ENCODE measurements around the gene MYT1. TPM values are rescaled to one million over a fixed set of nuclear protein-coding genes. Genes with fewer than 3 reads are reported as not detected.
A peak's percentile ranks its signal among the peaks of the same experiment; 100 is the strongest.

The MYT1 gene
- total RNA-seq, 2 donors from 2014 or later: 0.15 TPM; not detected in 1

DNA sequence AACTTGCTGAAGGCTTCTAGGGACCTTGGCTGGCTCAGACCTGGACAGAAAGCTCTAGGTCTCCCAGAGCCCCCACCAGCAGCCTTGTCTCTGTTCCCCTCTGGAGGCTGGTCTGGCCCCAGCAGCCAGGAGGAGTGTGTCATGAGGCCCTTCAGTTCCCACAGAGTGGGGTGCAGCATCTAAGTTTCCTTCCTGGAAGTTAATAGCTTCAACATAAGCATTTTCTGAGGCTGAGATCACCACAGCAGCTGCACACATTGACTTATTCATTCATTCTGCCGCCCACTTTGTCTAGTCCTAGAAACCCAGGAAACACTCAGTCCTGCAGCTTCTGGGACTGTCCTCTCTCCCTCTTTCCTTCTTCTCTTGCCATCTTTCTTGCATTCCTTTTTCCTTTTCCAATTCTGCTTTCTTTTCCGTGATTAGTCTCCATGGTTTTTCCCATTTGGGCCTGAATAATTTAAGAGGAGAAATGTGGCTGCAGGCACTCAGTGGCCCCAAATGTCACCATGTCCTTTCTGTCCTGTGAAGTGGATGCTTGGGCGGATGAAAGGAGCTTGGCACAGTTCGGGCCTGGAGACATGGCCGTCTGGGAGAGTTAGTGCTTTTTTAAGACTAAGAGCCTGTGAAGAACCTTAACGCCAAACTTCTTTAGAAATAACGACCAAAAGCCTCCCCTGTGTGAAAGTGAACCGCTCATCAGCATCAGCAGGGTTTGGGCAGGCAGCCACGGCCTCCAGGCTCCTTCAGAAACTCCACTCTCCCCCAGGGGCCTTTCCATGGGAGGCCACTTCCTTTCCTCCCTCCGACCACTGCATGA, 60.3 kb downstream of the MYT1 start:
- H3K36me3 ChIP-seq: no peaks in the 10 kb centered on the region
- no peak overlapping the region for H3K4me3 ChIP-seq
- peaks cover 0 to 40% of the 10 kb centered on the region in 2 donors for H3K4me1 ChIP-seq
- TF ChIP-seq, protein P1, sequence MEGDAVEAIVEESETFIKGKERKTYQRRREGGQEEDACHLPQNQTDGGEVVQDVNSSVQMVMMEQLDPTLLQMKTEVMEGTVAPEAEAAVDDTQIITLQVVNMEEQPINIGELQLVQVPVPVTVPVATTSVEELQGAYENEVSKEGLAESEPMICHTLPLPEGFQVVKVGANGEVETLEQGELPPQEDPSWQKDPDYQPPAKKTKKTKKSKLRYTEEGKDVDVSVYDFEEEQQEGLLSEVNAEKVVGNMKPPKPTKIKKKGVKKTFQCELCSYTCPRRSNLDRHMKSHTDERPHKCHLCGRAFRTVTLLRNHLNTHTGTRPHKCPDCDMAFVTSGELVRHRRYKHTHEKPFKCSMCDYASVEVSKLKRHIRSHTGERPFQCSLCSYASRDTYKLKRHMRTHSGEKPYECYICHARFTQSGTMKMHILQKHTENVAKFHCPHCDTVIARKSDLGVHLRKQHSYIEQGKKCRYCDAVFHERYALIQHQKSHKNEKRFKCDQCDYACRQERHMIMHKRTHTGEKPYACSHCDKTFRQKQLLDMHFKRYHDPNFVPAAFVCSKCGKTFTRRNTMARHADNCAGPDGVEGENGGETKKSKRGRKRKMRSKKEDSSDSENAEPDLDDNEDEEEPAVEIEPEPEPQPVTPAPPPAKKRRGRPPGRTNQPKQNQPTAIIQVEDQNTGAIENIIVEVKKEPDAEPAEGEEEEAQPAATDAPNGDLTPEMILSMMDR (IDR thresholded peaks at IDR 0.05): no peak
- DNase-seq (ENCODE audit: low spot score): no peak
- no peaks in the 10 kb centered on the region for H3K27me3 ChIP-seq
- no peaks in the 10 kb centered on the region for H3K9me3 ChIP-seq
- peak overlapping the region; percentile 19 to 22 for H3K27ac ChIP-seq

GRCh38 chr20:64225171-64225595, 60.9 kb downstream of the MYT1 start:
- DNase-seq (ENCODE audit: low spot score): no peak
- Histone ChIP-seq H3K27ac (peak overlapping the region in 1 of 2 donors; percentile 22), H3K36me3 (no peaks in the 10 kb centered on the region), H3K9me3 (no peaks in the 10 kb centered on the region), H3K27me3 (no peaks in the 10 kb centered on the region), H3K4me1 (peaks cover 0 to 40% of the 10 kb centered on the region in 2 donors), H3K4me3 (no peak overlapping the region)
- TF ChIP-seq, protein P1 (IDR thresholded peaks at IDR 0.05): no peak

GRCh38 chr20:64225828-64226598, 61.8 kb downstream of the MYT1 start:
- DNase-seq (ENCODE audit: low spot score): no peak
- Histone ChIP-seq H3K27ac (no peak overlapping the region), H3K36me3 (no peaks in the 10 kb centered on the region), H3K4me1 (peaks cover 0 to 40% of the 10 kb centered on the region in 2 donors), H3K4me3 (no peak overlapping the region), H3K27me3 (no peaks in the 10 kb centered on the region), H3K9me3 (no peaks in the 10 kb centered on the region)
- TF ChIP-seq, protein P1 (IDR thresholded peaks at IDR 0.05): no peak

DNA sequence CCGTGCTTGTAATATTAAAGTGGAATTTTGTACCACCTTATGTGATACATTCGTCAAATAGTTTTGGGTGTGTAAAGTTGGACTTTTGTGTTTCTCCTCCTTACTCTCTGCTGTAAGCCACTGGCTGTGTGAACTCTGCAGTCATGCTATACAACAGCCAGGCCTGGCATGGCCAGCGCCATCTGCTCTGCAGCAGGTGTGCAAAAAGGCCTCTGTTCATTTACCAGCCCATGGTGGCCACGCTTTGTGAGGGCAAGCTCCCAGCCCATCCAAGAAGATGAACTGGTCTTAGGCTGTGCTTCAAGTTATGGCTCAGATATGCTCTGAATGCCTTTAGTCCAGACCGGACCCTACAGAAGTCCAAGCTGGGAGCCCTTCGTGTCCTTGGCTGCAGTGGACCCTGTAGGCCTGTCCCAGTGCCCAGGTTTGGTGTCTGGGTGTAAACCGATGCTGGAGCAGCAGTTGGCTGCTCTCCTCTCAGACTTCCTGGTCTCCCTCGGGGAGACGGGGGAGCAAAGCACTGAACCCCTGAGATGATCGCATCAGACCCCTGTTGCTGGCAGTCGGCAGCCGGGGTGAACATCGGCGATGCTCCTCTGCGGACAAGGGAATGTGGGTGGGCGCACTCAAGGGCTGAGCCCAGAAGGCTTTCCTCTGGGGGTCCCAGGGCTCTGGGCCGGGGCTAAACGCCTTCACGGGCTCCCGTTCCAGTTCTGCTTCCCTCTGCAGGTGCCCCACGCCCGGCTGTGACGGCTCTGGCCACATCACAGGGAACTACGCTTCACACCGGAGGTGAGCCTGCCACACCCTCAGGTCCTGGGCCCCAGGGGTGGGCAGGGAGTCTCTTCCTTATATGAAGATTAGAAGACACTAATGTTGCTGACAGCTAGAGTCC, 62.7 kb downstream of the MYT1 start:
- DNase-seq (ENCODE audit: low spot score): no peak
- peaks cover 0 to 34% of the 10 kb centered on the region in 2 donors for H3K4me1 ChIP-seq
- H3K4me3 ChIP-seq: no peak overlapping the region
- no peak overlapping the region for H3K27ac ChIP-seq
- H3K36me3 ChIP-seq: no peaks in the 10 kb centered on the region
- H3K27me3 ChIP-seq: no peaks in the 10 kb centered on the region
- TF ChIP-seq, protein P1 (IDR thresholded peaks at IDR 0.05): no peak
- H3K9me3 ChIP-seq: no peaks in the 10 kb centered on the region

DNA sequence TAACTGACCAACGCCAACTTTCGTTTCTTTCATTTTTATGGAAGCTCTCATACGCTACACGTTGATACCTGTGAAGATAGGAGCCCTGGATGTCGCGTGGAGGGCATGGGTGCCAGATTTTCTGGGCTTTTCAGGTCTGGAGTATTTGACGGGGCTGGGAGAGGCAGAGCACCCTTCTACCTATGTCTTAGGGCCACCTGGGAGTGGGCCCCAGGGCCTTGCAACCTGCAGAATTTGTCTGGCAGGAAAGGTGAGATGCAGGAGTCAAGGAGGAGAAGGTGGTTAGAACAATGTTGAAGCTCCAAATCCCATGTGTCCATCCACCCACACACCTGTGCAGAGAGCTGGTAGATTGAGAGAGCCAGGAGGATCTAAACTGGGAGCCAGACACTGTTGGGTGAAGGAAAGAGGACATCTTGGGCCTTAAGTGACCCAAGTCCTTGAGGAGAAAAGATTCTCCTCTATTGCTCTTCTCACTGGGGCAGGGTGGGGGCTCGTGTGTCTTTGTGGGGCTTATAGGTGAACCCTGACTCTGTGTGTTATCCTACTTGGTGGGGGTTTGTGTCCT, 63.9 kb downstream of the MYT1 start:
- H3K9me3 ChIP-seq: no peaks in the 10 kb centered on the region
- H3K4me1 ChIP-seq: peaks cover 0 to 30% of the 10 kb centered on the region in 2 donors
- H3K36me3 ChIP-seq: no peaks in the 10 kb centered on the region
- H3K27ac ChIP-seq: no peak overlapping the region
- H3K27me3 ChIP-seq: no peaks in the 10 kb centered on the region
- no peak overlapping the region for H3K4me3 ChIP-seq
- DNase-seq (ENCODE audit: low spot score): no peak
- TF ChIP-seq, protein P1 (IDR thresholded peaks at IDR 0.05): no peak

All from right atrium auricular region (tissue), 2 donors.